ENCODE measurements around the gene SH2D1A. TPM values are rescaled to one million over a fixed set of nuclear protein-coding genes. Genes with fewer than 3 reads are reported as not detected.

Gene SH2D1A
- total and polyA plus RNA-seq, 10 of the 15 experiments (the other 5 are each of a cell fraction or from before 2014, with no cell fraction given) = 0.33 to 8.8 (median 0.54) TPM; not detected in 1

- Histone ChIP-seq H3K4me2 (ENCODE audit: control insufficient read depth, insufficient read depth) (no peak overlapping the region), H3K27ac (ENCODE audit: control insufficient read depth, insufficient read depth) (no peak overlapping the region), H3K4me1 (ENCODE audit: control insufficient read depth, insufficient read depth, low read length) (no peaks in the 10 kb centered on the region), H3K79me2 (ENCODE audit: control insufficient read depth, insufficient read depth, low read length) (no peaks in the 10 kb centered on the region), H3K27me3 (replicated peaks in 1 of 2; ENCODE audit: control insufficient read depth in 2 of 2, insufficient read depth in 2 of 2, low read length in 1 of 2) (no peaks in the 10 kb centered on the region), H4K20me1 (ENCODE audit: control insufficient read depth, insufficient read depth) (no peaks in the 10 kb centered on the region), H3K36me3 (ENCODE audit: control insufficient read depth in 2 of 2, insufficient read depth in 2 of 2, low read length in 1 of 2) (no peaks in the 10 kb centered on the region), H3K9me3 (replicated peaks; ENCODE audit: control insufficient read depth, insufficient read depth, low read length) (no peaks in the 10 kb centered on the region), H3K4me3 (no peak overlapping the region), H2AFZ (ENCODE audit: control insufficient read depth, low read depth, low read length) (no peak overlapping the region), H3K9ac (ENCODE audit: control insufficient read depth, insufficient read depth, low read length) (no peak overlapping the region)
- DNase-seq (ENCODE audit: low read depth, low spot score) = no peak
- WGBS (ENCODE audit: insufficient coverage, insufficient replicate concordance, low lambda C conversion rate, missing lambda C conversion rate) = 5% methylated on average over 1 of the region's 1 CpG
- RAD21 ChIA-PET (ENCODE audit: unreplicated experiment) = no interaction called here
- in situ Hi-C loops (cut with MboI) = no loop called here
- SMC1A ChIA-PET (ENCODE audit: uncharacterized antibody, unreplicated experiment) = interaction anchor here (1.6 kb wide), 1 partner anchor 11 kb away, joined by 4 read pairs; no protein-coding TSS in a partner anchor
- no TSS peak for BruUV-seq (replicated peaks)
- no peak for TF ChIP-seq SUZ12 (IDR thresholded peaks at IDR 0.05; ENCODE audit: unreplicated experiment)
- CTCF ChIA-PET = no interaction called here
- intact Hi-C loops (cut with micrococcal nuclease; ENCODE audit: unreplicated experiment) = no loop called here
- no peak for FAIRE-seq
- POLR2A ChIA-PET = interaction anchor here (1.8 kb wide), 1 partner anchor 10 kb away, joined by 5 read pairs; no protein-coding TSS in a partner anchor
- ATAC-seq = no peak
Measured at GRCh38 chrX:124337916-124338315, 8.4 kb upstream of the SH2D1A start.

DNA sequence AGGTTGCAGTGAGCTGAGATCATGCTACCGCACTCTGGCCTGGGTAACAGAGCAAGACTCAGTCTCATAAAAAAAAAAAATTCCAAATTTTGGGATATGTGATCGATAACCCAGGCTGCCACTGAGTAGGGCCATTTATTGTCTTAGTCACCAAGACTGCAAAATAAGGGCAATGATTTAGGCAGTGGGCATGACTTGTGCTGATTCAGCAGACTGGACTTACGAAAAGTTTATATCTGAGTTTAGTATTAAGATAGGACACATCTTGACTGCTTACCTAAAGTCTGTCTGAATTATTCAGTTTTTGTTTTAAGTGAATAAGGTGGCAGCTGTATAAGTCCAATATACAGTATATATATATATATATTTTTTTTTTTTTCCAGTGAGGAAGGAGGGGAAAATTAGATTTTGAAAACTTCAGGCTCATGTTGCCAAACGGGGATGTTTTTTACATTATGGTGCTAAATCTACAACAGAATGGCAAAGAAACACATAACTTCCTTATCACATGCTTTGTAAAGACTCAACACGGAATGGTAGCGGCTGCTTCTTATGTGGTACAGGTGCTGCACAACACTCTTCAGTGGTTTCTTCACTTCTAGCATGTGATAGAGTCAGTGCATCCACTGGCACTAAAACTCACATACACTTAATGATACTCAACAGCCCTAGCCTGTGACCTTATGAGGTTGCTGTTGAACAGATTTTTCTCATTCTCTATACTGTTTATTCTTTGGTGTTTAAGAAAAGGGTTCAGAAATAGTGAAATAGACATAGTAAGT is 7.4 kb upstream of the SH2D1A start:
- H3K4me1 ChIP-seq (ENCODE audit: control insufficient read depth, insufficient read depth, low read length) = no peaks in the 10 kb centered on the region
- CTCF ChIA-PET = interaction anchor here (0.6 kb wide), 1 partner anchor 8 kb away, joined by 3 read pairs; no protein-coding TSS in a partner anchor
- BruUV-seq (replicated peaks) = no TSS peak
- no peak overlapping the region for H2AFZ ChIP-seq (ENCODE audit: control insufficient read depth, low read depth, low read length)
- H3K9me3 ChIP-seq (replicated peaks; ENCODE audit: control insufficient read depth, insufficient read depth, low read length) = no peaks in the 10 kb centered on the region
- SMC1A ChIA-PET (ENCODE audit: uncharacterized antibody, unreplicated experiment) = interaction anchor here (1.6 kb wide), 1 partner anchor 10 kb away, joined by 4 read pairs; no protein-coding TSS in a partner anchor
- RAD21 ChIA-PET (ENCODE audit: unreplicated experiment) = no interaction called here
- in situ Hi-C loops (cut with MboI) (no loop called here), intact Hi-C loops (cut with micrococcal nuclease; ENCODE audit: unreplicated experiment) (no loop called here)
- no peak overlapping the region for H3K27ac ChIP-seq (ENCODE audit: control insufficient read depth, insufficient read depth)
- no peak for FAIRE-seq
- DNase-seq (ENCODE audit: low read depth, low spot score) = no peak
- H4K20me1 ChIP-seq (ENCODE audit: control insufficient read depth, insufficient read depth) = no peaks in the 10 kb centered on the region
- H3K4me3 ChIP-seq = no peak overlapping the region
- WGBS (ENCODE audit: insufficient coverage, insufficient replicate concordance, low lambda C conversion rate, missing lambda C conversion rate) = 33% methylated on average over 6 of the region's 6 CpGs
- no peaks in the 10 kb centered on the region for H3K79me2 ChIP-seq (ENCODE audit: control insufficient read depth, insufficient read depth, low read length)
- H3K4me2 ChIP-seq (ENCODE audit: control insufficient read depth, insufficient read depth) = no peak overlapping the region
- no peaks in the 10 kb centered on the region for H3K27me3 ChIP-seq (replicated peaks in 1 of 2; ENCODE audit: control insufficient read depth in 2 of 2, insufficient read depth in 2 of 2, low read length in 1 of 2)
- ATAC-seq = no peak
- H3K9ac ChIP-seq (ENCODE audit: control insufficient read depth, insufficient read depth, low read length) = no peak overlapping the region
- TF ChIP-seq TAF1 (IDR thresholded peaks at IDR 0.05; ENCODE audit: borderline replicate concordance, low read depth, low read length) (no peak), ZNF384 (IDR thresholded peaks at IDR 0.05; ENCODE audit: borderline replicate concordance, low read depth, low read length) (no peak), LARP7 (IDR thresholded peaks at IDR 0.05) (no peak), ZBED1 (IDR thresholded peaks at IDR 0.05; ENCODE audit: borderline replicate concordance) (no peak), MEF2B (IDR thresholded peaks at IDR 0.05; ENCODE audit: partially characterized antibody, poor library complexity, severe bottlenecking) (peak; percentile 41)
- TF ChIP-seq, protein P1, sequence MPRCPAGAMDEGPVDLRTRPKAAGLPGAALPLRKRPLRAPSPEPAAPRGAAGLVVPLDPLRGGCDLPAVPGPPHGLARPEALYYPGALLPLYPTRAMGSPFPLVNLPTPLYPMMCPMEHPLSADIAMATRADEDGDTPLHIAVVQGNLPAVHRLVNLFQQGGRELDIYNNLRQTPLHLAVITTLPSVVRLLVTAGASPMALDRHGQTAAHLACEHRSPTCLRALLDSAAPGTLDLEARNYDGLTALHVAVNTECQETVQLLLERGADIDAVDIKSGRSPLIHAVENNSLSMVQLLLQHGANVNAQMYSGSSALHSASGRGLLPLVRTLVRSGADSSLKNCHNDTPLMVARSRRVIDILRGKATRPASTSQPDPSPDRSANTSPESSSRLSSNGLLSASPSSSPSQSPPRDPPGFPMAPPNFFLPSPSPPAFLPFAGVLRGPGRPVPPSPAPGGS (IDR thresholded peaks at IDR 0.05; ENCODE audit: borderline replicate concordance, insufficient read depth, low read depth, low read length, poor library complexity, severe bottlenecking) = no peak
- POLR2A ChIA-PET = no interaction called here
- no peaks in the 10 kb centered on the region for H3K36me3 ChIP-seq (ENCODE audit: control insufficient read depth in 2 of 2, insufficient read depth in 2 of 2, low read length in 1 of 2)
